Panc1 (cell line): Measurements from ENCODE around the gene BCL2L1. TPM values are rescaled to one million over a fixed set of nuclear protein-coding genes. Genes with fewer than 3 reads are reported as not detected.

Experiments used
- ATAC-seq: fragments of 200-7000 bp; cut with Tn5 transposase; 2 replicates; pipeline ENCODE4 v1.9.1; 2020; ENCODE audit warnings: mild to moderate bottlenecking, moderate library complexity
- BruUV-seq: library from RNA; stranded (reverse); fragments of 400-500 nt; replicated peaks from 2 replicates; lab custom pipeline; 2021; lab: Mats Ljungman, UMichigan
- CTCF ChIA-PET: fragments of 300-600 bp; sonication (Branson Sonifier 250); formaldehyde crosslinking; loops from one replicate; lab custom pipeline; 2022; ENCODE audit warnings: antibody characterized with exemption; lab: Charles Lee
- POLR2A ChIA-PET: fragments of 300-600 bp; sonication (Branson Sonifier 250); formaldehyde crosslinking; loops from one replicate; lab custom pipeline; 2022; ENCODE audit warnings: antibody characterized with exemption; lab: Charles Lee
- DNase-seq: peaks from one replicate; pipeline ENCODE4 v3.0.0-alpha.2; 2010; ENCODE audit warnings: low read depth, low spot score
- H3K27ac ChIP-seq: 2 replicates; pipeline ENCODE4 v1.5.1; 2011; ENCODE audit warnings: mild to moderate bottlenecking, low read length, inconsistent platforms
- H3K27me3 ChIP-seq: fragments of 200-500 bp; sonication (Bioruptor generic); 2 replicates; pipeline ENCODE4 v1.6.0; 2014; ENCODE audit warnings: low read length, inconsistent platforms; ENCODE audit not compliant: control insufficient read depth, insufficient read depth
- H3K36me3 ChIP-seq: fragments of 200-500 bp; sonication (Bioruptor generic); 2 replicates; pipeline ENCODE4 v1.5.1; 2014; ENCODE audit warnings: inconsistent platforms, mild to moderate bottlenecking, low read length, moderate library complexity; ENCODE audit not compliant: control insufficient read depth, insufficient read depth
- H3K4me1 ChIP-seq: 2 replicates; pipeline ENCODE4 v1.5.1; 2011; ENCODE audit warnings: inconsistent platforms, mild to moderate bottlenecking, low read length, moderate library complexity; ENCODE audit not compliant: control insufficient read depth, insufficient read depth
- H3K4me3 ChIP-seq, 2 experiments: 2 replicates each; pipeline ENCODE4 v1.5.1; 2011 to 2012; ENCODE audit warnings: low read depth in 2 of 2, low read length in 2 of 2, mild to moderate bottlenecking in 2 of 2, inconsistent platforms in 1 of 2, moderate library complexity in 1 of 2
- H3K9me3 ChIP-seq: fragments of 200-500 bp; sonication (Bioruptor generic); 2 replicates; pipeline ENCODE4 v1.5.1; 2014; ENCODE audit warnings: low read depth, mild to moderate bottlenecking, inconsistent platforms, low read length, moderate library complexity; ENCODE audit not compliant: control insufficient read depth, insufficient read depth
- CTCF ChIP-seq: fragments of 450-650 bp; IDR thresholded peaks from 2 replicates; pipeline ENCODE4 v1.5.1; 2017; ENCODE audit warnings: mild to moderate bottlenecking
- POLR2AphosphoS5 ChIP-seq: IDR thresholded peaks from 2 replicates; pipeline ENCODE4 v1.6.1; 2012; ENCODE audit warnings: mild to moderate bottlenecking, low read depth, low read length, moderate library complexity
- REST ChIP-seq, 2 experiments: IDR thresholded peaks; 2 replicates each; pipeline ENCODE4 v1.6.1; 2011 to 2012; ENCODE audit warnings: low read depth in 2 of 2, control low read depth in 1 of 2, low read length in 1 of 2, mild to moderate bottlenecking in 1 of 2, moderate library complexity in 1 of 2; ENCODE audit not compliant: insufficient read depth in 1 of 2
- SIN3A ChIP-seq: IDR thresholded peaks from 2 replicates; pipeline ENCODE4 v1.6.1; 2012; ENCODE audit warnings: low read depth, mild to moderate bottlenecking, low read length, moderate library complexity, borderline replicate concordance; ENCODE audit not compliant: insufficient read depth
- TCF7L2 ChIP-seq: IDR thresholded peaks from 2 replicates; pipeline ENCODE4 v1.6.1; 2011; ENCODE audit warnings: mild to moderate bottlenecking, low read depth, low read length, inconsistent platforms
- in situ Hi-C: cut with HindIII; loops from 2 replicates; pipeline ENCODE4 v1.10.0; 2016; ENCODE audit warnings: low sequenced_read_pairs, low pct_unique_long_range_greater_than_20kb
- intact Hi-C: fragments of 100-400 bp; cut with micrococcal nuclease; formaldehyde crosslinking; loops from one replicate; pipeline ENCODE4 v1.10.0; 2022; ENCODE audit not compliant: unreplicated experiment
- total RNA-seq: library from RNA; stranded (reverse); gene quantifications from one replicate; pipeline ENCODE4 v1.2.1, GENCODE V29; 2021; ENCODE audit not compliant: unreplicated experiment

Gene BCL2L1
- total RNA-seq, 1 experiment from 2014 or later: 150 TPM

- intact Hi-C loops: no loop called here
- Histone ChIP-seq H3K27ac (no peak overlapping the region), H3K36me3 (no peaks in the 10 kb centered on the region), H3K27me3 (no peaks in the 10 kb centered on the region), H3K4me3 (no peak overlapping the region), H3K9me3 (no peaks in the 10 kb centered on the region), H3K4me1 (no peaks in the 10 kb centered on the region)
- in situ Hi-C loops: no loop called here
- DNase-seq (no peak), ATAC-seq (no peak)
- BruUV-seq: no TSS peak
- no peak for TF ChIP-seq TCF7L2
- TF ChIP-seq POLR2AphosphoS5: no peak
- no peak for TF ChIP-seq CTCF
- TF ChIP-seq SIN3A: no peak
- TF ChIP-seq REST (IDR thresholded peaks at IDR 0.05; ENCODE audit: insufficient read depth in 1 of 2, low read depth in 2 of 2, low read length in 1 of 2): no peak
- POLR2A ChIA-PET: no interaction called here
- CTCF ChIA-PET: interaction anchor here (0.7 to 2.6 kb wide), 2 partner anchors 10 to 86 kb away, joined by 5 to 16 read pairs; no protein-coding TSS in a partner anchor
These were observed 79.1 kb downstream of the BCL2L1 start for GRCh38 chr20:31643522-31643921.

GRCh38 chr20:31642837-31643236 is 79.8 kb downstream of the BCL2L1 start:
- ChIA-PET CTCF (interaction anchor here (0.7 to 2.6 kb wide), 2 partner anchors 9 to 85 kb away, joined by 5 to 16 read pairs; no protein-coding TSS in a partner anchor), POLR2A (no interaction called here)
- H3K36me3 ChIP-seq: no peaks in the 10 kb centered on the region
- no peaks in the 10 kb centered on the region for H3K4me1 ChIP-seq
- H3K27ac ChIP-seq: no peak overlapping the region
- no peaks in the 10 kb centered on the region for H3K27me3 ChIP-seq
- no peak overlapping the region for H3K4me3 ChIP-seq
- ATAC-seq (no peak), DNase-seq (no peak)
- no peaks in the 10 kb centered on the region for H3K9me3 ChIP-seq
- intact Hi-C loops (no loop called here), in situ Hi-C loops (no loop called here)
- TF ChIP-seq REST (IDR thresholded peaks at IDR 0.05; ENCODE audit: insufficient read depth in 1 of 2, low read depth in 2 of 2, low read length in 1 of 2): no peak
- no TSS peak for BruUV-seq
